GM18867 (cell line): ENCODE results near the gene ABCA7.
A peak's percentile ranks its signal among the peaks of the same experiment; 100 is the strongest.

Experiments used
- ATAC-seq: cut with Tn5 transposase; IDR thresholded peaks from one replicate; pipeline ENCODE4 v1.9.1; 2021; ENCODE audit warnings: mild to moderate bottlenecking, moderate library complexity; ENCODE audit not compliant: unreplicated experiment

The ABCA7 gene

DNA sequence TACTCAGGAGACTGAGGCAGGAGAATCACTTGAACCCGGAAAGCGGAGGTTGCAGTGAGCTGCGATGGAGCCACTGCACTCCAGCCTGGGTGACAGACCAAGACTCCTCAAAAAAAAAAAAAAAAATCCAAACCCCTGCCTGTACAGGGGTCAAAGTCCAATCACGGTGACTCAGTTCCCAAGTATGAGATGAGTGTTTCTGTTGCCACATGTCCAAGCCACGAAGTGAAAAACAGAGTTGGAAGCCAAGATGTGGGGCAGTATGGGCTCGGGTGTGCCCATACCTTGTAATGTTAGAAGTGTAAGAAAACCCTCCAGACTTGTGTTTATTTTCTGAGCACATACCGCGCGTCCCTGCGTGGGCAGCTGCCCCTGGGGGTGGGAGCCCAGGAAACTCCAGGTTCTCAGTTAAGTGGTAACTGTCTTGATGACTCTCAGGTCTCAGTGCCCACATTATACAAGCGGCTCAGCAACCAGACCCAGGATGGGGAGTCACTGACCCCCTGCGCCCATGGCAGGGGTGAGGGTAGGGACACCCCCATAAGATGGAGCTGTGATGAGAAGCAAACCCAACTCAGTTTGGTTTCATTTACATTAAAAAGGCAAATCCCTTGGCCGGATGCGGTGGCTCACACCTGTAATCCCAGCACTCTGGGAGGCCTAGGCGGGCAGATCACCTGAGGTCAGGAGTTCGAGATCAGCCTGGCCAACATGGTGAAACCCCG lies 62.7 kb downstream of the ABCA7 start:
- no peak for ATAC-seq

DNA sequence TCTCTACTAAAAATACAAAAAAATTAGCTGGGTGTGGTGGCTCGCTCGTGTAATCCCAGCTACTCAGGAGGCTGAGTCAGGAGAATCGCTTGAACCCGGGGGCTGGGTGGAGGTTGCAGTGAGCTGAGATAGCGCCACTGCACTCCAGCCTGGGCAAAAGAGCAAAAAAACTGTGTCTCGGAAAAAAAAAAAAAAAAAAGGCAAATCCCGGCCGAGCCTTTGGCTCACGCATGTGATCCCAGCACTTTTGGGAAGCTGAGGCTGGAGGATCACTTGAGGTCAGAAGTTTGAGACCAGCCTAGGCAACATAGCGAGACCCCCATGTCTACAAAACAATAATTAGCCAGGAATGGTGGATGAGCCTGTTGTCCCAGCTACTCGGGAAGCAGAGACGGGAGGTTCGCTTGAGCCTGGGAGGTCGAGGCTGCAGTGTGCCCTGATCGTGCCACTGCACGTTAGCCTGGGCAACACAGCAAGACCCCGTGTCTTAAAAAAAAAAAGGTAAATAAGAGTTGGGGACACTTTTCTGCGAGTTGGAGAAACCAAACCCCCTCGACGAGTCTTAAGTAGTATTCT lies 63.3 kb downstream of the ABCA7 start:
- no peak for ATAC-seq

DNA sequence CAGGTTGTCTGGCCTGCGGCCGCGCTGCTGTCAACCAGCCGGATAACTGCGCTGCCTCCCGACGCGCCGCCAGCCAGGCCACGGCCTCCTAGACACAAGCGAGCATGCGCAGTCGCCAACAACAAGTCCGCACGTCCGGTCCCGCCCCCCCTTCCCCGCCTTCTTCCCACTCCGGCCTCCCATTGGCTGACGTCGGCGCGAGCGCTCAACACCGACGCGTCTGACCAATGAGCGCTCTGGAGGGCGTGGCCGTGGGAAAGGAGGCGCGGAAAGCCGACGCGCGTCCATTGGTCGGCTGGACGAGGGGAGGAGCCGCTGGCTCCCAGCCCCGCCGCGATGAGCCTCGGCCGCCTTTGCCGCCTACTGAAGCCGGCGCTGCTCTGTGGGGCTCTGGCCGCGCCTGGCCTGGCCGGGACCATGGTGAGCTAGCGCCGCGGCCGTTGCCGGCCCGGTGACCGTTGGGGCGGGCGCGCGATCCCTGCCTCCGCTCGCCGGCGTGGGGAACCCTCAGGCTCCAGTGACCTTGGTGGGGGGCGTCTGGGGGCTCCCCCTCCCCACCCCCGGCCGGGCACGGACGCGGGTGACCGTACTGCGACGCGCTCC lies 63.9 kb downstream of the ABCA7 start, which contains the start of gene GPX4:
GPX4 (plus strand) TSS at position 287 of the 603 bp plus-strand sequence; CDS start at position 337, 50 bp downstream.
- ATAC-seq: peak; percentile 72

DNA sequence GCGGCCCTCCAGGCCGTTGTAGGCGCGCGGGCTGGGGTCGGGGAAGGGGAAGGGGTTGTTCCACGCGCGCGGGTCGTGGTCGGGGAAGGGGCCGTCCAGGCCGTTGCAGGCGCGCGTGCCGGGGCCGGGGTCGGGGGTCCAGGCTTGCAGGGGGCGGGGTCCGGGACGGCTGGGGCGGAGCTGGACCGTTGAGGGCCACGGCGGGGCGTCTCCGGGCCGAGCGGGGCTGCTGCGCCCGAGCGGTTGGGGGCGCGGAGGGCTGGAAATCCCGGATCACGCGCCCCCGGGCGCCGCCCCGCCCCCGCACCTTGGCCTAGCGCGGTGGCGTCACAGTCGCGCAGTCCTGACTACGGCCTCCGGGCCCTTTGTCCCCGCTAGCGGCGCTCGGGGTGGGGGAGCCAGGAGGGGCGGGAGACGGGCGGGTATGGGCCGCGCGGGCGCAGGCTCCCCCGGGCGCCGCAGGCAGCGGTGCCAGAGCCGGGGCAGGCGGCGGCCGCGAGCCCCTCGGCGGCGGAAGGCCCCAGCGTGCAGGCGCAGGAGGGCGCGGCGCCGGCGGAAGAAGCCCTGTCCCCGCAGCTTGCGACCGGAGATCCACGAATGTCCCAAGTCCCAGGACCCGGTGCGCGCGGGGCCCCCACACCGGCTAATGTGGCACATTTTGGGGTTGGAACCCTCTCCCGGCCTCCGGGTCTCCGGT lies 64.6 kb downstream of the ABCA7 start:
- ATAC-seq: peak; percentile 33

DNA sequence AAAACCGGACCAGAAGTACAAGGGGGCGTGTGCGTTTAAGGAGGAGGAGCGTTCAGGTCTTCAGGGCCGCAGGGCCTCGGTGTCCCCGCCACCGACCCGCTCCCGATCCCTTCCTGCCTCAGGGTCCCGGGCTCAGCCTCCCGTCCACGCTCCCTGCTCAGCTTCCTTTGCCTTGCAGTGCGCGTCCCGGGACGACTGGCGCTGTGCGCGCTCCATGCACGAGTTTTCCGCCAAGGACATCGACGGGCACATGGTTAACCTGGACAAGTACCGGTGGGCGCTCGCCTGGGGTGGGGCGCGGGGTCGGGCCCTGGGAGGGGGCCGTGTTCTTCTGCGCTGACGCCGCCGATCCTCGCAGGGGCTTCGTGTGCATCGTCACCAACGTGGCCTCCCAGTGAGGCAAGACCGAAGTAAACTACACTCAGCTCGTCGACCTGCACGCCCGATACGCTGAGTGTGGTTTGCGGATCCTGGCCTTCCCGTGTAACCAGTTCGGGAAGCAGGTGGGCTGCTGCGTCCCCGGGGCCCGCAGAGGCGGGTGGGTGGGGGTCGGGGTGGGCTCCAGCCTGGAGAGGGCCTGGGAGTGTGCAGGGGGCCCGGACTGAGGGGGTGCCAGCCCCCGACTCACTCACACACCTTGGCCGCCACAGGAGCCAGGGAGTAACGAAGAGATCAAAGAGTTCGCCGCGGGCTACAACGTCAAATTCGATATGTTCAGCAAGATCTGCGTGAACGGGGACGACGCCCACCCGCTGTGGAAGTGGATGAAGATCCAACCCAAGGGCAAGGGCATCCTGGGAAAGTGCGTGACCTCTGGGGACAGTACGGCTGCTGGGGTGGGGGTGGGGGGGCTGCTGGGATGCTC lies 65.3 kb downstream of the ABCA7 start:
- ATAC-seq: no peak

DNA sequence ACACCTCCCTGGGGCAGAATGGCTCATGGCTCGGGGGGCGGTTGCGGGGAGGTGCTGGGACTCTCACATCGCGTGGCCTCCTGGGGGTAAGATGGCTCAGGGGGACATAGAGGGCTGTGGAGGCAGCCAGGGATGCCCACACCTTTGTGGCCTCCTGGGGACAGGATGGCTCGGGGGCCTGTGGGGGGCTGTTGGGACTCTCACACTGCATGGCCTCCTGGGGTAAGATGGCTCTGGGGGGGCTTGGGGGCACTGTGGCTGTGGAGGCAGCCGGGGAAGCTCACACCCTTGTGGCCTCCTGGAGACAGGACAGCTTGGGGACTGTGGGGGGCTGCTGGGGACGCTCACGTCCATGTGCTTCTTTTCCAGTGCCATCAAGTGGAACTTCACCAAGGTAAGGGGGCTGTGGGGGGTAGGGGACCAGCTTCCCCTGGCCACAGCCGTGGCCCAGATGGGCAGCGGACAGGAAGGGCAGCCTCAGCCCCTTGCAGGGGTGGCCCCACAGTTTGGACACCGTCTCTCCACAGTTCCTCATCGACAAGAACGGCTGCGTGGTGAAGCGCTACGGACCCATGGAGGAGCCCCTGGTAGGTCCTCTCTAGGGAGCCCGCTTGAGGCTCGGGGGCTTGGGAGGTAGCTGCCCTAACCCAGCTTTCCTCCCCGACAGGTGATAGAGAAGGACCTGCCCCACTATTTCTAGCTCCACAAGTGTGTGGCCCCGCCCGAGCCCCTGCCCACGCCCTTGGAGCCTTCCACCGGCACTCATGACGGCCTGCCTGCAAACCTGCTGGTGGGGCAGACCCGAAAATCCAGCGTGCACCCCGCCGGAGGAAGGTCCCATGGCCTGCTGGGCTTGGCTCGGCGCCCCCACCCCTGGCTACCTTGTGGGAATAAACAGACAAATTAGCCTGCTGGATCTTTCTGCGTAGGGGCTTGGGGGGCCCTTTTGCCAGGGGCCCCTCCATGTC lies 66.2 kb downstream of the ABCA7 start:
- ATAC-seq: no peak

DNA sequence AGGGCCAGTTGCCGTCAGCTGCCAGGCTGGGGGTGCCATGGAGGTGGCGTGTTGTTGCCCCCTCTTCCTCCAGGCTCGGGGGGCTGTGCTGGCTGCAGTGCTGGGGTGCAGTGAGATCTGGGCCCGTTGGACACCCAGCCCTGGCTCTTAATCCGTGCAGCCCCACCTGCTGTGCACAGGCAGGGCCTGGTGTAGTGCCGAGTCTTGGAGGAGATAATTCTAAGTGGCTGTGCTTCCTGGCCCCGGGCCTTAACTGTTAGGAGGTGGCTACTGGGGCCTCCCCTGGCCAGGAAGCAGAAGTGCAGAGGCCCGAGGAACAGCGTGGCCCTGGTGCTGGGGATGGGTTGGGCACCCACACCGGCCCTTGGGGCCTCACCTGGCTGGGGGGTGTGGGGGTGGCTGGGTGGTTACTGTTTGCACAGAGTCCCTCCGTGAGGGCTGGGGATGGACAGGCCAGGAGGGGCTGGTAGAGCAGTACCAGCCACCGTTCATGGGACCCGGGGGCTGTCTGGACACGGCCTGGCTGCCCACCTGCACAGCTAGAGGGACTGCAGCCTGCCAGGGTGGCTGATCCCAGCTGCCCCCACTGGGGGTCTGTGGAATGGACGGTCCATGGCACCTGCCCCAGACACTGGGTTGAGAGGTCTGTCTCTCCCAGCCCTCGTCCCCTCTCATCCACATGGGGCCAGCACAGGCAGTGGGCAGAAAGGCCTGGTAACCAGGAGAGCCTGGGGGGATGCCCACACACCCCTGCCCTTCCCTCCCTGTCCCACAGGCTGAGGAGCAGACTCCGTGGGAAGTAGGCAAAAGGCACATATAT lies 67.1 kb downstream of the ABCA7 start:
- ATAC-seq: no peak

DNA sequence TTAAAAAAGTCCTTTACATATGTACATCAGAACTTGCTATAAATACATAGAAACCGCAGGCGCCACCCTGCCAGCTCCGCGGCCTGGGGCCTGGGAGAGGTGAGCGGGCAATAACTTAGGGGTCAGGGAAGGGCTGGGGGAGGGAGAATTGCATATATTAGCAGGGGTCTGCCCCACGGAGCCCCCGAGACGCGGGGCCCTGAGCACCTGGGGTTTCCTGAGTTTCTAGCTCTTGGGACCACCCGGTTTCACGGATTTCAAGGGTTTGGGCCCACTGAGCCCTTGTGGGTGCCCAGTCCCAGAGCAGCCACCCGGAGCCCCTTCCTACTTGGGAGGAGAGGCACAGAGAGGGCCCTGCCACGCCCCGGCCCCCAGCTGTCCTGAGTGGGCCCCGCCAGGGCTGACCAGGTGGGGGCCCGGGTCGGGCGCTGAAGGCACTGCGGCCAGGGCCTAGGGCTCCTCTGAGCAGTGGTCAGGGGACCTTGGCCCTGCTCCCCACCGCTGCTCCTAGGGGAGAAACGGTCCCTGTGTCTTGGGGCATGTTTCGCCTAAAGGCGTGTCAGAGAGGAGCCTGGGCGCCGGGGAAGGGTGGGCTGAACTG lies 67.9 kb downstream of the ABCA7 start:
- no peak for ATAC-seq

DNA sequence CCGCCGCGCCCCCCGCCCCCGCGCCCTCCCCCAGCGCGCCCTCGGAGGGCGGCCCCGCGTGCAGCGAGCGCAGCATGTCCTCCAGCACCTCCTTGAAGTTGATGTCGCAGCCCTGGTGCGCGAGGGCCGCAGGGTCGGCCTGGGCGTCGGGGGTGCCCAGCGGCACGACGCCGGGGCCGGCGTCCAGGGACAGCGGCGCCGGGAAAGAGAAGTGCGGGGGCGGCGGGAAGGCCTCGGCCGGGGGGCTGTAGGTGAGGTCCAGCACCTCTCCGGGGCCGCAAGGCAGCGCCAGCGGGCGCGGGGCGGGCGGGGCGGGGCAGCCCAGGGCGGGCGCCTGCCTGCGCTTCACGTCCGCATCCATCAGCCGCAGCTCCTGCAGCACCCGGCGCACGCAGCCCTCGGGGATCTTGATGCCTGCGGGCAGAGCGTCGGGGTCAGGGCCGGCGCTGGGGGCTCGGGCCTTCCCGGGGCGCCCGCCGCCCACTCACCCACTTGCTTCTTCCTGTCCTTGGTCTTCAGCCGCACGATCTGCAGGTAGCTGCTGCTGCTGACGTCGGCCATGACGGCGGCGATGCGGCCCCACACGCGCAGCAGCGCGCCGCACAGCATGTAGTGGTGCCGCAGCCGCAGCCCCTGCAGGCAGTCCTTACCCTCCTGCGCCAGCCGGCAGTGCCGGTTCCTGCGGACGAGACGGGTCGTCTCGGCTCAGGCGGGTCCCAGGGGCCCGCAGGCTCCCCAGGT lies 68.6 kb downstream of the ABCA7 start:
- ATAC-seq: no peak

DNA sequence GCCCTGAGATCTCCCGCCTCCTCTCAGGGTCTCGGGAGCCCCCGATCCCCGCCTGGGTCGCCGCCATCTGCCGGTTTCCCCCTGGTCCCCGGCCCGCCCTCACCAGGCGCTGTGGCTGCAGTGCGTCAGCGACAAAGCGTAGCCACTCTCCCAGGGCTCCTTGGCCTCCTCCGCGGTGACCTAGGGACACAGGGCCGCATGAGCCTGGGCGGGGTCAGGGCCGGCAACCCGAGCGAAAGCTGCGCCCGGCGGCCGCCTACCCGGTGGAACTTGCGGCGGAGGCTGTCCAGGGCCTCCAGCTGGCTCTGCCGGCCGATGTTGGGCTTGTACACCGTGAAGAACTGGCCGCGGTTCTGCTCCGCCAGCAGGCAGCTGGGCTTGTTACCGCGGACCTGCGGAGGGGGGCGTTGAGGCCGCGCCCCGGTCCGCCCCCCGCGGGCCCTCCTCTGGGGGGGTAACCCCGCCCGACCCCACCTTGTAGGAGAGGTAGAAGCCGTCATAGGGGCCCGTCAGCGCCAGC lies 69.2 kb downstream of the ABCA7 start:
- ATAC-seq: no peak

DNA sequence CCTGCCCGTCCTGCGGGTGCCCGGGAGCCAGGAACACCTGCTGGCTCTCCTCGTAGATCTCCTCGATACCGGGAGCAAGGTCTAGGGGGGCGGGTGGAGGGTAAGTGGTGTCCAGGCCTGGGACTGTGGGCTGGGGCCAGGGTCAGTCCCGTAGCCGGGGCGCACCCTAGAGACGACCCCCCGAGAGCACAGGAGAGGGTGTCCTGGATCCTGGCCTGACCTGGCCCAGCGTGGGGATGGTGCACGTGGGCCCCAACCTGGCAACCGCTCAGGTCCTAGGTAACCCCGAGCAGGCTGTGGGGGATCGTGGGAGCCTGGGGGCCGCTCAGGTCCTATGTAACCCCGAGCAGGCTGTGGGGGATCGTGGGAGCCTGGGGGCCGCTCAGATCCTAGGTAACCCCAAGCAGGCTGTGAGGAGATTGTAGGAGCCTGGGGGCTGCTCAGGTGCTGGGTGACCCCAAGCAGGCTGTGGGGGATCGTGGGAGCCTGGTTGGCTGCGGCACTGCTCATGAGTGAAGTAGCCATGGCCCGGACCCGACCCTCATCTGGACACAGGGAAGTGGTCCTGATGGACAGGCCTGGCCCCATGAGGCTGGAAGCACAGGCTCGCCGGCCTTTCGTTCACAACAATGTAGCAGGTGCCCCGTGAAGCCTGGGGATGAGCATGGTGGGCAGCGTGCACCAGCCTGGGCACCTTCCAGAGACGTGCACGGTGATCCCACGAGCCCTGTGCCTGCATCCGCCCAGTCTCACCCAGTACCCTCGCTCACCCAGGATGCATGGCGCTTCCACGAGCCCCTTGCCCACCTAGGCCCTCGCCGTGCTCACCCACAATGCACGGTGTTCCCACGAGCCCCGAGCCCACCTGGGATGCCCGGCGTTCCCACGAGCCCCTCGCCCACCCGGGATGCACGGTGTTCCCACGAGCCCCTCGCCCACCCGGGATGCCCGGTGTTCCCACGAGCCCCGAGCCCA lies 70.1 kb downstream of the ABCA7 start:
- ATAC-seq: no peak

DNA sequence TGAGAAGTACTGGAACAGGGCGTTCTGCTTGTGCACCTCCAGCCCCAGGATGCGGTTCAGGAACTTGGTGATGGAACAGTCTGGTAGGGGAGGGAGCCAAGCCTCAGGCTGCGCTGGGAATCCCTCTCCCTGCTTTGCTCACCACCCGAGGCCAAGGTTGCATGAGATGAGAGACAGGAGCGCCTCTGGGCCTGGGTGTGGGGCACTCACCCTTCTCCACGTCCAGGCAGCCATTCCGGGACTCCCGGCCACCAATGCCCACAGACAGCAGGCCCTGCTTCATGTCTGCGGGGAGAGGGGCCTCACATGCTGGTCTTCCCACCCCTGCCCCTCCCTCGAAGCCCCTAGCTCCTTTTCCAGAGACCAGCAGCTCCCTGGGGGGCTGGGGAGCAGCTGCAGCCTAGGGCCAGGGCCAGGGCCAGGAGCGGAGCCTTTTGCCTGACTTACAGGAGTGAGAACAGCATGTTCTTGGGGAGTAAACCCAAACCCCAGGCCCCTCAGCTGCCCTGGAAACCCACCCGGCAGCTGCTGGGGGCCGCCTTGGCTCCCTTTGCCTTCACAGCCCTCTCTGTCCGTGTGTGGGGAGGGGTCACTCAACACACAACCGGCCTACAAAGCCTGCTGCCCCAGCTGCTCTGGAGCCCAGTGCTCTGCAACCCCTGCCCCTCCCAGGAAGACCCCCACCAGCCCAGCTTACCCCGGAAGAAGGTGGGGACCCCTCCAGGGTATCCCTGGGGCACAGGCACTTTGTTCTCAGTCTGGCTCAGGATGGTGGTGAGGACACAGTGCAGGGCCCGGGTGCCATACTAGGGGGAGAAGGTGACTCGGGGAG lies 71.1 kb downstream of the ABCA7 start:
- no peak for ATAC-seq

DNA sequence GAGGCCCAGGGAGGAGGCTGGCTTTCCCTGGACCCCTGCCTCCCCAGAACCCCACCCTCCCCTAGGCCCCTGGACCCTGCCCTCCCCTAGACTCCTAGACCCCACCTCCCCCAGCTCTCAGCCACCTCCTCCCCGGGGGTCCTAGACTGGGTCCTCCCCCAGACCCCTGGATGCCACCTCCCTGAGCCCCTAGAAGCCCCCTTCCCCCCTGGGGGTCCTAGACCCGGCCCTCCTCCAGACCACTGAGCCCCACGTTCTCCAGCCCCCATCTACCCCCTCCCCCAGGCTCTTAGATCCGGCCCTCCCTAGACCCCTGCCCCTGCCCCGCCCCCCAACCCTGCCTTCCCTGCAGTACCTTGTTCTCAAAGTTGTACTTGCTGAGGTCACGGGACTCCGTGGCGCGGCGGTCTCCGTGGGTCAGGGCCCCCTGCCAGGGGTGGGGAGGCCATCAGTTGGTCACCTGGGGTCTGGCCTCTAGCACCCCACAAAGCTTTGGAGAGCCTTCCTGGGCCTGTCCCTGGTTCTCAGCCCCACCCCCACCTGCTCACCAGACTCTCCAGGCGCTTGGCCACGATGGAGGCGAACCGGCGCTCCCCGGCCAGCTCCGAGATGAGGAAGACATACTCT lies 71.8 kb downstream of the ABCA7 start:
- ATAC-seq: no peak

DNA sequence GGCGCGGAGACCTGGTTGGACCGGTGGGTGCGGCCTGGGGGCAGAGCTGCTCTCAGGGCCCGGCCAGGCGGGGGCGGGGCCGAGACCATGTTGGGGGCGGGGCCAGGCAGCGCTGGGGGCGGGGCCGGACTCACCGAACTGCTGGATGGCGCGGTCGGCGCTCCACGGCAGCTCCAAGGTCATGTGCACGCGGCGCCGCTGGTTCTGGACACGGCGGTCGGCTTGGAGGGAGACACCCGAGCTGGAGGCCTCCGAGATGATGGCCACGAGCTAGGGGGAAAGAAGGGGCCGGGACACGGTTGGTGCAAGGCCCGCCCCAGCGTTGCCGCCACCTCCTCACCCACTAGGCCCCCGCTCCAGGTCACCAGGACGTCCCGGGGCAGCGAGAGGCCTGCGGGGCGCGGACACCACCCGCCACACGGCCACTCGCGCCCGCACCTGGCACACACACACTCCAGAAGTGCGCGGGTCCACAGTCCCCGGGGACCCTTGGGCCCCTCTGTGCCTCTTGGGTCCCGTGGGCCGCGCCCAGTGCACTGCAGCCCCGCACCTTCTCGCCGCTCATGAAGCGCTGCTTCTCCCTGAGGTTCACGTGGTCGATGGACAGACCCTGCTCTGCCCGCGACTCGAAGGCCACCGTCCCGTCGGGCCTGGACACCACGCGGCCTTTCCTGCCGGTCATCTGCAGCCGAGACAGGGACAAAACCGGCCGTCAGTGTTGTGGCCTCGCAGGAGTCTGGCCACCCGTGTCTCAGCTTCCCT lies 72.5 kb downstream of the ABCA7 start:
- ATAC-seq: no peak
